DND-41 (cell line): ENCODE results near the gene GOSR1.

Experiments
- EZH2 ChIP-seq: IDR thresholded peaks from 3 replicates; pipeline ENCODE4 v1.6.1; 2012; ENCODE audit warnings: borderline replicate concordance, low read depth, mild to moderate bottlenecking, moderate library complexity, low read length, inconsistent platforms; ENCODE audit not compliant: severe bottlenecking
- TF ChIP-seq, protein P1 (sequence below): IDR thresholded peaks from 2 replicates; pipeline ENCODE4 v1.5.1; 2012; ENCODE audit warnings: borderline replicate concordance, low read length, moderate library complexity, mild to moderate bottlenecking; ENCODE audit not compliant: poor library complexity, severe bottlenecking; ENCODE audit errors: extremely low read depth

DNA sequence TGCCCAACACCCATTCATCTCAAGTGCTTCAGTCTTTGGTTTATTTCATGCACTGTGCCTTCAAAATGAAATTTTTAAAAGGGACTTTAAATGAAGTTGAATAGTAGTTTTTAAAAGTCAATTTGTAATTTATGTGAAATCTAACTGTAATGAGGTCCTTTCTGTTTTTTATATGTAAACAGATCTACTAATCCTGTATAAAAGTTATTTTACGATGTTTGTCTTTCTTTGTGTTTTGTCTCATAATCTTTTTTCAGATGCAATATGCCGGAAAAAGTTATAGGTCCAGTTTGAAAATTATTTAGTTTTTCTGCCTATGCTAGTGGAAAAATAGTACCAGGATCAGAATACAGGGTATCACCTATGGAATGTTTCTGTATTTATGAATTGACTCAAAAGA lies 8.7 kb upstream of the GOSR1 start:
- TF ChIP-seq, protein P1, sequence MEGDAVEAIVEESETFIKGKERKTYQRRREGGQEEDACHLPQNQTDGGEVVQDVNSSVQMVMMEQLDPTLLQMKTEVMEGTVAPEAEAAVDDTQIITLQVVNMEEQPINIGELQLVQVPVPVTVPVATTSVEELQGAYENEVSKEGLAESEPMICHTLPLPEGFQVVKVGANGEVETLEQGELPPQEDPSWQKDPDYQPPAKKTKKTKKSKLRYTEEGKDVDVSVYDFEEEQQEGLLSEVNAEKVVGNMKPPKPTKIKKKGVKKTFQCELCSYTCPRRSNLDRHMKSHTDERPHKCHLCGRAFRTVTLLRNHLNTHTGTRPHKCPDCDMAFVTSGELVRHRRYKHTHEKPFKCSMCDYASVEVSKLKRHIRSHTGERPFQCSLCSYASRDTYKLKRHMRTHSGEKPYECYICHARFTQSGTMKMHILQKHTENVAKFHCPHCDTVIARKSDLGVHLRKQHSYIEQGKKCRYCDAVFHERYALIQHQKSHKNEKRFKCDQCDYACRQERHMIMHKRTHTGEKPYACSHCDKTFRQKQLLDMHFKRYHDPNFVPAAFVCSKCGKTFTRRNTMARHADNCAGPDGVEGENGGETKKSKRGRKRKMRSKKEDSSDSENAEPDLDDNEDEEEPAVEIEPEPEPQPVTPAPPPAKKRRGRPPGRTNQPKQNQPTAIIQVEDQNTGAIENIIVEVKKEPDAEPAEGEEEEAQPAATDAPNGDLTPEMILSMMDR = no peak
- TF ChIP-seq EZH2 = no peak
